ENCODE results near the gene RPS6KB2.

DNA sequence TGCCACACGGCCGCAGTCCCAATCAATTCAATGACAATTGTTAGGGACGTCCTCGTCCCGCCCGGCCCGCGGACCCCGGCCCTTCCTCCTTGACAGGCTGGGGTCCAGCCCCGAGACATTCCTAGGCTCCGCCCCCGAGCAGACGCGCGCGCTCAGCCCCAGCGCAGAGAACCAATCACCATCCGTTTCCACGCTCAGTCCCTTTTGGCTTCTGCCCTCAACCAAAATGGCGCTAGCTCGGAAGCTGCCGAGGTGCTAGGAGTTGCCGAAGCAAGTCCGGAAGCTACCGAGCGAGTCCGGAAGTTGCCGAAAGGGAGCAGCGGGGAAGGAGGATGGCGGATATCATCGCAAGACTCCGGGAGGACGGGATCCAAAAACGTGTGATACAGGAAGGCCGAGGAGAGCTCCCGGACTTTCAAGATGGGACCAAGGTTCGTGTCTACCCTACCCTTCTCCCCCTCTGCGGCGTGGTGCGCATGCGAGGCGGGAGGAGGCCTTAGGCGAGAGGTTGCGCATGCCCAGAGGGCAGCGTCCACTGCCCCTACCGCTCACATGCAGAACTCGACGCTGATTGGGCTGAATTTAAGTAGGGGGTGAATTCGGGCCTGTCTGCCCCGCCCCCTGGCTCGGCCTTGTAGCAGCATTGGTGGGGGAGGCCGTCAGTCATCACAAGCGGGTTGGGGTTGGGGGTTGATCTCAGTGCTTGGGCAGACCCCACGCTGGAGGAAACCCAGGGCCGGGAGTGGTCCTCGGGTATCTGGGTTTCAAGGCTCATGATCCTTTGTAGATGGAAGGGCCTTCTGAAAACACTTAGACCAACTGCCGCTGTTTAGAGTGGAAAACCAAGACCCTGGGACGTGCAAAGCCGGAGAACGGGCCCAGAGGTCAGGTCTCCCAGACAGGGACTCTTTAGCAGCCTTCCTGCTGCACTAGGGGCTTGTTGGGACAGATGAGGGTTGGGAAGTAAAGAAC, 54.8 kb downstream of the RPS6KB2 start, which contains the start of gene AIP:
- TF ChIP-seq, protein P1, sequence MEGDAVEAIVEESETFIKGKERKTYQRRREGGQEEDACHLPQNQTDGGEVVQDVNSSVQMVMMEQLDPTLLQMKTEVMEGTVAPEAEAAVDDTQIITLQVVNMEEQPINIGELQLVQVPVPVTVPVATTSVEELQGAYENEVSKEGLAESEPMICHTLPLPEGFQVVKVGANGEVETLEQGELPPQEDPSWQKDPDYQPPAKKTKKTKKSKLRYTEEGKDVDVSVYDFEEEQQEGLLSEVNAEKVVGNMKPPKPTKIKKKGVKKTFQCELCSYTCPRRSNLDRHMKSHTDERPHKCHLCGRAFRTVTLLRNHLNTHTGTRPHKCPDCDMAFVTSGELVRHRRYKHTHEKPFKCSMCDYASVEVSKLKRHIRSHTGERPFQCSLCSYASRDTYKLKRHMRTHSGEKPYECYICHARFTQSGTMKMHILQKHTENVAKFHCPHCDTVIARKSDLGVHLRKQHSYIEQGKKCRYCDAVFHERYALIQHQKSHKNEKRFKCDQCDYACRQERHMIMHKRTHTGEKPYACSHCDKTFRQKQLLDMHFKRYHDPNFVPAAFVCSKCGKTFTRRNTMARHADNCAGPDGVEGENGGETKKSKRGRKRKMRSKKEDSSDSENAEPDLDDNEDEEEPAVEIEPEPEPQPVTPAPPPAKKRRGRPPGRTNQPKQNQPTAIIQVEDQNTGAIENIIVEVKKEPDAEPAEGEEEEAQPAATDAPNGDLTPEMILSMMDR (IDR thresholded peaks at IDR 0.05) = peak in 4 of 5 experiments; percentile 8 to 74 (median 42)
- TF ChIP-seq POLR2A (IDR thresholded peaks at IDR 0.05) (peak; percentile 12 to 75), EP300 (IDR thresholded peaks at IDR 0.05) (peak; percentile 66 to 94)
